Measurements from ENCODE around the gene LPP. TPM values are rescaled to one million over a fixed set of nuclear protein-coding genes. Genes with fewer than 3 reads are reported as not detected.
A peak's percentile ranks its signal among the peaks of the same experiment; 100 is the strongest.

LPP gene
- total RNA-seq, 4 donors from 2014 or later = 1,872 to 3,079 (median 2,300) TPM

DNA sequence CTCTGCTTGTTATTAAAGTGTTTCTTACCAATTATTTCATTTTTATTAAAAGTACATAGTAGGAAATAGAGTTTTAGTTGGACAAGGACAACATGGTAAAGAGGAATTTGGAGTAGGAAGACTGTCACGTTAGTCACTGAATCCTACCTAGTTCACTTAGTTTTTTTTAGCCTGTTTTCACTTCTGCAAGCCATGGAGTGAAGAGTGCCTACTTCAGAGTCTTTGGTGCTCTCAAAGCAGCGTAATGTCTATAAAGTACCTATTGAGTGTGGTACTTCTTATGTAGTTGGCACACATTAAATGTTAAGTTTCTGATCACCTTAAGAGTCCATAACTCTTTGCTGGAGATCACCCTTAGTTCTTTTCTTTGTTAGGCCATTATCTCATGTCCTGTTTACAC, 78.7 kb downstream of the LPP start:
- Histone ChIP-seq H3K27ac (replicated peaks in 1 of 4) (peak overlapping the region; percentile 90 to 98 (median 94)), H3K4me3 (no peak overlapping the region), H3K27me3 (no peaks in the 10 kb centered on the region), H3K4me1 (peaks cover 46 to 100% (median 97%) of the 10 kb centered on the region in 4 donors), H3K36me3 (peaks cover 0 to 15% (median 4%) of the 10 kb centered on the region in 4 donors), H3K9me3 (no peaks in the 10 kb centered on the region)
- no peak for DNase-seq (ENCODE audit: extremely low spot score)
- intact Hi-C loops (cut with DNase I) = no loop called here
- WGBS = 71% methylated on average over 2 of the region's 2 CpGs
- TF ChIP-seq POLR2AphosphoS5 (IDR thresholded peaks at IDR 0.05) = peak in 1 of 2 donors; percentile 26
- TF ChIP-seq EP300 (IDR thresholded peaks at IDR 0.05) = no peak
- no peak for TF ChIP-seq POLR2A (IDR thresholded peaks at IDR 0.05; ENCODE audit: low read depth)
- TF ChIP-seq, protein P1, sequence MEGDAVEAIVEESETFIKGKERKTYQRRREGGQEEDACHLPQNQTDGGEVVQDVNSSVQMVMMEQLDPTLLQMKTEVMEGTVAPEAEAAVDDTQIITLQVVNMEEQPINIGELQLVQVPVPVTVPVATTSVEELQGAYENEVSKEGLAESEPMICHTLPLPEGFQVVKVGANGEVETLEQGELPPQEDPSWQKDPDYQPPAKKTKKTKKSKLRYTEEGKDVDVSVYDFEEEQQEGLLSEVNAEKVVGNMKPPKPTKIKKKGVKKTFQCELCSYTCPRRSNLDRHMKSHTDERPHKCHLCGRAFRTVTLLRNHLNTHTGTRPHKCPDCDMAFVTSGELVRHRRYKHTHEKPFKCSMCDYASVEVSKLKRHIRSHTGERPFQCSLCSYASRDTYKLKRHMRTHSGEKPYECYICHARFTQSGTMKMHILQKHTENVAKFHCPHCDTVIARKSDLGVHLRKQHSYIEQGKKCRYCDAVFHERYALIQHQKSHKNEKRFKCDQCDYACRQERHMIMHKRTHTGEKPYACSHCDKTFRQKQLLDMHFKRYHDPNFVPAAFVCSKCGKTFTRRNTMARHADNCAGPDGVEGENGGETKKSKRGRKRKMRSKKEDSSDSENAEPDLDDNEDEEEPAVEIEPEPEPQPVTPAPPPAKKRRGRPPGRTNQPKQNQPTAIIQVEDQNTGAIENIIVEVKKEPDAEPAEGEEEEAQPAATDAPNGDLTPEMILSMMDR (IDR thresholded peaks at IDR 0.05) = no peak

DNA sequence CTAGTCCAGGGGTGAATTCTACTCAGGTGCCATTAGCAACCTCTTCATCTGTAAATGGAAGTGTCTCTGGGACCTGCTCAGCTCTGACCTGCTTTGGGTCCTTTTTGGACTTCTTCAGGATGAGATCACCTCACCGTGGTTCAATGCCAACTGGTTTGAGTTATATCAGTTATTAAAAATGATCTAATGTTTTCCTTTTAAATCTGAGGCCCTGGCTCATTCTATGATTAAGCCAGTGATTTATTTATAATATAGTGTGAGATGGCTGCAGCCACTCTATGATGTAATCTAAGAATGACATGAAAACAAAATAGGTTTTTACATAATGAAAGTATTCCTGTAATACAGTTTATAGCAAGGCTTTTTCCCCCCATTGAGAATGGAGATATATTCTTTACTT, 79.4 kb downstream of the LPP start:
- no peak for DNase-seq (ENCODE audit: extremely low spot score)
- Histone ChIP-seq H3K4me1 (peaks cover 39 to 100% (median 97%) of the 10 kb centered on the region in 4 donors), H3K9me3 (no peaks in the 10 kb centered on the region), H3K27ac (replicated peaks in 1 of 4) (peak overlapping the region; percentile 90 to 98 (median 94)), H3K27me3 (no peaks in the 10 kb centered on the region), H3K36me3 (peaks cover 0 to 9% (median 2%) of the 10 kb centered on the region in 4 donors), H3K4me3 (no peak overlapping the region)
- WGBS = 31% methylated on average over 1 of the region's 1 CpG
- TF ChIP-seq POLR2AphosphoS5 (IDR thresholded peaks at IDR 0.05) (no peak), EP300 (IDR thresholded peaks at IDR 0.05) (no peak), POLR2A (IDR thresholded peaks at IDR 0.05; ENCODE audit: low read depth) (no peak)
- TF ChIP-seq, protein P1 (IDR thresholded peaks at IDR 0.05) = no peak
- intact Hi-C loops (cut with DNase I) = no loop called here

DNA sequence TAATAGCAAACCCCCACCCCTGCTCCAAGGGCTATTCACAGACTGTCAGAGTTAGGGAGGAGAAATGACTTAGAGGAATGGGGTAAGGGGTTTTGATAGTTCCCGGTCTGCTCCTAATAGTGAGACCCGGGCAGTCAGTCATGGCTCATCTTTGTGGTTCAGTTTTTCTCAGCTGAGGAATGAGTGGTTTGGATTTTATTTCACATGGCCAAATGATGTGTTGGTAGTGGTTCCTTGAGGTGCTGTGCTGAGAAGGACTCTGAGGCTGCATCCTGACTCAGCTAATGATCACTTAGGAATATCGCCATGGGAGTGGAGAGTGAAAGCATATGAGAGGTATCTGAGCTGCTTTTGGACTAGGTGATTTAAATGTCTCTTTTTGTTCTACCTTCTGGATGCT, 80.2 kb downstream of the LPP start:
- intact Hi-C loops (cut with DNase I) = no loop called here
- no peak overlapping the region for H3K4me3 ChIP-seq
- H3K27me3 ChIP-seq = no peaks in the 10 kb centered on the region
- H3K27ac ChIP-seq (replicated peaks in 1 of 4) = peak overlapping the region; percentile 90 to 98 (median 94)
- H3K36me3 ChIP-seq = peaks cover 0 to 10% (median 2%) of the 10 kb centered on the region in 4 donors
- peak; percentile 66 for DNase-seq (ENCODE audit: extremely low spot score)
- WGBS = 74% methylated on average over 3 of the region's 3 CpGs
- no peaks in the 10 kb centered on the region for H3K9me3 ChIP-seq
- TF ChIP-seq EP300 (IDR thresholded peaks at IDR 0.05) (no peak), POLR2AphosphoS5 (IDR thresholded peaks at IDR 0.05) (peak in 1 of 2 donors; percentile 17), POLR2A (IDR thresholded peaks at IDR 0.05; ENCODE audit: low read depth) (no peak)
- TF ChIP-seq, protein P1 (IDR thresholded peaks at IDR 0.05) = no peak
- H3K4me1 ChIP-seq = peaks cover 36 to 100% (median 97%) of the 10 kb centered on the region in 4 donors

DNA sequence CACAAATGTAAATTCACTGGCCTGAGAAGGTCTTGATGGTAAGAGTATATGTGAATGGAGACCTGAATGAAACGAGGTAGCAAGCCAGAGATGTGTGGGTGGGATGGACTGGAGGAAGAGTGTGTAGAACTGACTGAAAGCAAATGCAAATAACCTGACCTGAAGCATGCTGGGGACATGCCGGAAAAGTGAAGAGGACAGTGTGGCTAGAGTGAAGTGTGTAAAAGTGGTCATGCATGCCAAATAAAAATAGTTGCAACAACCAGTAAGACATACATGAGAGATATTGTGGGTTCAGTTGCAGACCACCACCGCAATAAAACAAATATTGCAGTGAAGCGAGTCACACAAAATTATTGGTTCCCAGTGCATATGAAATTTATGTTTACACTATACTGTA, 82.3 kb downstream of the LPP start:
- DNase-seq (ENCODE audit: extremely low spot score) = peak; percentile 29
- Histone ChIP-seq H3K27me3 (no peaks in the 10 kb centered on the region), H3K4me3 (no peak overlapping the region), H3K27ac (replicated peaks in 1 of 4) (peak overlapping the region; percentile 36 to 98 (median 92)), H3K4me1 (peaks cover 34 to 100% (median 97%) of the 10 kb centered on the region in 4 donors), H3K9me3 (no peaks in the 10 kb centered on the region), H3K36me3 (peaks cover 0 to 12% (median 3%) of the 10 kb centered on the region in 4 donors)
- WGBS = 77% methylated on average over 4 of the region's 4 CpGs
- intact Hi-C loops (cut with DNase I) = no loop called here
- TF ChIP-seq POLR2AphosphoS5 (IDR thresholded peaks at IDR 0.05) (peak in 1 of 2 donors; percentile 14), EP300 (IDR thresholded peaks at IDR 0.05) (no peak), POLR2A (IDR thresholded peaks at IDR 0.05; ENCODE audit: low read depth) (no peak)

DNA sequence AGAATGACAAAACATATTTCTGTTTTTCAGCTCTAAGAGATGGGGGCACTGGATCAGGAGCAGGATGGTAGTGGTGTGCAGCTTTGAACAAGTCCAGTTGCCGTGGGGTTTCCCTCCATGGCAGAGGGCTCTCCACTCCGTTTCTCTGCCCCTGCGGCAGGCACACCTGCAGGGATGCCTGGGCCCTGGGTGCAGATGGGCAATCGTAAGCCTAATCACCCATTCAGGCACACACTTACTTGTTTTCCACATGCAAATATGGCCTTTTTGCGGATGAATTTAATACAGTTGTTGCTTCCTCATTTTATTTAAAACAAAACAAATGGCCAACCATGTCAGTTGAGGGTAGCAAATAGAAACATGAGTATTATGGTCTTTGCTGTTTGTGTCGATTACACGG, 85.1 kb downstream of the LPP start:
- intact Hi-C loops (cut with DNase I) = no loop called here
- no peak for DNase-seq (ENCODE audit: extremely low spot score)
- no peak for TF ChIP-seq POLR2A (IDR thresholded peaks at IDR 0.05; ENCODE audit: low read depth)
- TF ChIP-seq POLR2AphosphoS5 (IDR thresholded peaks at IDR 0.05) = peak in 1 of 2 donors; percentile 8
- Histone ChIP-seq H3K4me1 (peaks cover 38 to 100% (median 97%) of the 10 kb centered on the region in 4 donors), H3K36me3 (peaks cover 0 to 12% (median 3%) of the 10 kb centered on the region in 4 donors), H3K4me3 (no peak overlapping the region), H3K27ac (replicated peaks in 1 of 4) (peak overlapping the region; percentile 67 to 98 (median 92)), H3K27me3 (no peaks in the 10 kb centered on the region), H3K9me3 (no peaks in the 10 kb centered on the region)
- 57% methylated on average over 5 of the region's 7 CpGs for WGBS
